Suppressor macrophage treated with lipopolysaccharide for 4 hours (primary cell): Measurements from ENCODE around the gene TMEM11.
"Not testable (repeated sequence)": the region's sequence is repeated elsewhere in the genome, so short reads cannot be mapped to it uniquely, and the experiment has no call there.

Experiments used
- DNase-seq: peaks from one replicate; pipeline ENCODE4 v3.0.0-alpha.2; 2020

Gene TMEM11

DNA sequence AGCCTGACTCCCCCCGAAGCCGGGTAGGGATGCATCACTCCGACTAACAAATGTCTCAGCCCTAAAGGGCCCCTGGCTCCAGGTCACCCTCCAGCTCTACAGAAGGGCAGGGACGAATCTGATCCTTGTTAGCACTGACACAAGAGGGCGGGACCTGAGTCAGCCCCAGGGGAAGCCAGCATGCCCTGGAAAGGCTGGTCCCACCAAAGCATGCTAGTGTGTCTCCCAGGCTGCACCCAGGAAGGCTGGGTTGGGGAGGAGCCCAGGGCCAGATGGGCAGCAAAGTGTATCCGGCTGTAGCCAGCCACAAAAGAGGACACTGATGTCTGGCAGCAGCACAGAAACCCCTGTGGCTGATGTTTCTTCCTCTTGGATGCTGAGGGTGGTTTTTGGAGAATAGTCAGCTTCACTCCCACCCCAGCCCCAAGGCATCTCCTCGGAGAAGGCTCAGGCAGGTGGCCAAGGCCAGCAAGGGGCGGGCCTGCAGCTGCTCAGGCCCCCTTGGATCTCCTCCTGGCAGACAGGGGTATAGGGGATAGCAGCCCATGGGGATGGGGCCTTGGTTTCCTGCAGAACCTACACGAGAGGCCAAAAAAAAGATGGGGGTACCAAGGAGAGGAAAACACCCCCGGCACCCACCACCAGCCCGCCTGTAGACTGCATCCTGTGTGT lies 28.2 kb upstream of the TMEM11 start:
- DNase-seq = no peak

DNA sequence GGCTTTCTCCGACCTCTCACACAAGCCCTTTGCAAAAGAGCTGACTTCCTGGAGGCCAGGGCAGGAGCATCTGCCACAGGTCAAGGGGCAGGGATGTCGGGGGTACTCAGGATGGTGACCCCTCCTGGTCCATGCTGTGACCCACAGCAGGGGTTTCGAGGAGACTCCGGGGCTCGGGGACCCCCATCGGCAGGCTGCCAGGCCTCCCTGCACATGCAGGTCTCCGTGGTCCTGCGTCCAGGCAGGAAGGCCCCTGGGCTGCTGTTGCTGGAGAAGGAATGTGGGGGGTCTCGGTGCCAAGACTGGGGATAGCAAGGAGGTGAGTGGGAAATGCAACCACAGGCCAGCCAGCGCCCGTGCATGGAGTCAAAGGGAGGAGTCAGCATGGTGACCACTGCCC lies 27.6 kb upstream of the TMEM11 start:
- DNase-seq = no peak

- DNase-seq = no peak
Measured at GRCh38 chr17:21240369-21241055, 26.6 kb upstream of the TMEM11 start.

GRCh38 chr17:21239680-21240368 lies 25.9 kb upstream of the TMEM11 start:
- peak; percentile 36 for DNase-seq

GRCh38 chr17:21235921-21236320 lies 22.0 kb upstream of the TMEM11 start:
- no peak for DNase-seq

DNA sequence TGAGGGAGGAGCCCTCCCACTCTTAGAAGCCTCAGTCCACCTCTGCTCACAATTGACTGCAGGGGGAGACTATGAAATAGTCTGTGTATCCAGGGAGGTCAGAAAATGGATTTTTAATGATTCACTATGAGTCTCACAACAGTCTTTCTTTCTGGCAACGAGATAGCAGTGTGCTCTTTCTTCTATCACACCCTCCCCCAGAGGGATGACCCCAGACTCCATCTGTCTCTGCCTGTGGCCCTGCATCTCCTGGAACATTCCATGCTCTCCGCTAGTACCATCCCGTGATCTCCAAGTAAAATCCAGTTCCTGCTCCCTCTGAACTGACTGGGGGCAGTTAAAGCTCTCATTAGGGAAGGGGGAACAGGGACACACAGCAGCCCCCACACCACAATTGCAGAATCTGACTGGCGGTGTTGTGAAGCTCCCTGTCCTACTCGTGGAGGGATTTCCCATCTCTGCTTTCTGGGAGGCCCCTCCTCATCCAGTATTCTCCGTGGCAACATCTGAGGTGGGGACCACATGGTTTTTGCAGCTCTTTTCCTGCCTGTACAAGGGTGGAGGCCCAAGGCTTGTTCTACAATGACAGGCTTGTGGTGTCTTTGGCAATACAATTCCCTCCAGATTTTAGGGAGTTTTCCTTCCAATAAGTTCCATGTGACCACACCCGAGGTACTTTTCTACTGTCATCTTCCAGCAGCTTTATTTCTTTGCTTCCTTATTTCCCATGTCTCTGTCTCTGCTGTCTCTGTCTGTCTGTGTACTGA lies 19.8 kb upstream of the TMEM11 start:
- no peak for DNase-seq

DNA sequence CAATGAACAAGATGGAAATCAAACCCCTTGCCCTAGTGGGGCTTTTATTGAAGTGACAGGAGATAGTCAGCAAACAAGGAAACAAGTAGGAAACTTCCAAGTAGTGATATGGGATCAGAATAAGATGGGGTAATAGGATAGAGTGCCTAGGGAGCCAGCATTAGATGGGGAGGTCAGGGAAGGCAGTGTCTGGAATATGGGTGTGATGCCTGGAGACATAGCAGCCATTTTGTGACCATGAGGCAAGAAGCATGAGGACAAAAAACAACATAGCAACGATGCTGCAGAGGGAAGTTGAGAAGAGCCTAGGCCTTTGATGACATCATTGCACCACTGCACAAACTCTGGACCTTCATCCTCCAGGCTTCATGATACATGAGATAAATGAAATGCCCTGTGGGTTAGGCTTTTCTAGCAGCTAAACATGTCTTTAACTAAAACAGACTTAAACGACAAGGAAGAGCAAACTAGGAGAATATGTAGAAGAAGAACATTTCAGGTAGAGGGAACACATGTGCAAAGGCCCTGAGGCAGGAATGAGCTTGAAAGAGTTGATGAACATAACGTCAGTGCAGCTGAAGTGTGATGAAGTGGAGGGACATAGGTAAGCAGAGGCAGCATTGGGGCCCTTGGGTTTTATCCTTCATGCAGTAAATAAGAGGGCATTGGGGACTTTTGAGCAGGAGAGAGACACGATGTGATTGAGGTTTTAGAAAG lies 18.2 kb upstream of the TMEM11 start:
- DNase-seq = no peak

- no peak for DNase-seq
Measured at GRCh38 chr17:21231533-21231932, 17.6 kb upstream of the TMEM11 start.

DNA sequence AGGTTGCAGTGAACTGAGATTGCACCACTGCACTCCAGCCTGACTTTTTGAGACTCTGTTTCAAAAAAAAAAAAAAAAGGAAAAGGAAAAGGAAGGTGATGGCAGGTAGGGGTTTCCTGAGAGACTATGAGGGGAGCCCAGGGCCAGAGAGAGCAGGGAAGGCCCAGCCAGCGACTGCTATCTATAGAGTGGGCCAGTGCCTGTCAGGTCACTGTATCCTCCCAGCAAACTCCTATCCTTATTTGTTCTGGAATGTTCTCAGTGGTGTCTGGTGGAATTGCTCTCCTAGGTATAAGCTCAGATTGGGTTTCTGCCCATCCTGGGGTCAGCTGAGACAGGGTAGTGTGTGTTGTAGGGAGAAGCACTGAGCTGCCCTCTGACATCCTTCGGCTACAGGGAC lies 14.9 kb upstream of the TMEM11 start:
- DNase-seq = no peak

- no peak for DNase-seq
Measured at GRCh38 chr17:21228111-21228510, 14.2 kb upstream of the TMEM11 start.

GRCh38 chr17:21227277-21227676 lies 13.3 kb upstream of the TMEM11 start:
- DNase-seq = not testable (repeated sequence)

GRCh38 chr17:21223086-21223485 lies 9.1 kb upstream of the TMEM11 start:
- DNase-seq = no peak

GRCh38 chr17:21218831-21219380 lies 4.9 kb upstream of the TMEM11 start:
- no peak for DNase-seq

- DNase-seq = no peak
Measured at GRCh38 chr17:21218101-21218500, 4.1 kb upstream of the TMEM11 start.

GRCh38 chr17:21217346-21217745 lies 3.4 kb upstream of the TMEM11 start:
- no peak for DNase-seq

DNA sequence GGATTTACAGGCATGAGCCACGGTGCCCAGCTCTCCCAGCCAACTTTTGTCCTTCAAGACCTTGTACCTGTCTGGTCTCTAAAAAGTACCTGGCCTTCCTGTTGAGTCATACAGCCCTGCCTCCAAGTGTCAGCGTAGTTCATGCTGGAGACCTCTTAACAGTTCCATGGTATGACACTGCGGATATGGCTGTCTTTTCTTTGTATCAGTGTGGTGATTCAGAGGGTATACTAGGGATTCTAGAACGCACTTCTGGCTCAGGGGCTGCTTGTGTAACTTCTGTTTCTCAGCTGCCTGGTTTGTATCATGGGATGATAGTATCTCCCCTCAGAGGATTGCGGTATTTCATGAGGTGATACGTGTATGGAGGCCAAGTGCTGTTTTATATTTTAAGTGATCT lies 2.0 kb upstream of the TMEM11 start:
- DNase-seq = peak; percentile 6

- DNase-seq = peak; percentile 9
Measured at GRCh38 chr17:21214777-21215541, 998 bp upstream of the TMEM11 start.

DNA sequence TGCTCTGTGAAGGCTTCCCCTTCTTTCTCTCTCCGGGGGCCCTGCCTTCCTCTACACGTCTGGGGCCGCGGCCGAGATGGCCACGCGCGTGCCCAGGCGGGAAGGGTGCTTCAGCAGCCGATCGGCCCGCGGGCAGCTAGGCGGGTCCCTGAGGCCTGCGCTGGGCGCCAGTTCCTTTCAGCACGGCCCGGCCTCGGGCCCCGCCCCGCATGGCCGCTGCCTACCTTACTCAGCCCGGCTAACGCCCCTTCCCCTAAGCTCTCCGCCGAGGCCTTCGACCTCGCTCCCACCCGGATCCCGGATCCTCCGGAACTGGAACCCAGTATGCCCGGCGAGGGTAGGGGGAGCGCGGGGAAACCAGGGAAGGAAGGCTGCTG lies 335 bp downstream of the TMEM11 start:
- DNase-seq = peak; percentile 62

GRCh38 chr17:21212826-21213637 lies 929 bp downstream of the TMEM11 start:
- DNase-seq = no peak

DNA sequence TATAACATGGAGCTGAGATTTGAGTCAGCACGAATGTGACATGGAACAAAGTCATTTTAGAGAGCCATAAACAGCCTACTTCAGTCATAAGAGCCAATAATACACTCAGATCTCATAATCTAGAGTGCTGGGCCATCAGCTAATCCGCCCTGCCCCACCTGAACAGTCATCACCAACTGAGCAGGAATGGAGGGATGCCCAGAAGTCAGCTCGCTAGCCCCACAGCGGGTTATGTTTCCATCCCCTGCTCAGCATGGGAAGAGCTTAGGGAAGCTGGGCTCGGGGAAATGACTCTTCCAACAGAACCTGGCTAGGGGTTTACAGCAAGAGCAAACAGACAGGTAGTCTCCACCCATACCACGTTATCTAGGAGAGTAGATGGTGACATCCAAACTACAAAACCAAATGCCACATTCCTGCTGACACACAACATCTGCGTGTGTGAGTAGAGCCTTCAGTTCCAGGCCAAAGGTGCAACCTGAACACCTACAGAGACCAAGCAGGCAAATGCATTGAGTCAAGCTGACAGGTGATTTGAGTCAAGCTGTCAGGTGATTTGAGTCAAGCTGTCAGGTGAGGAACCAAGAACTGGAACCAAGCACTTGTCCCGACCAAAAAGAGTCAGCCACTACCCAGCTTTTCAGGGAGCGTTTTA lies 2.0 kb downstream of the TMEM11 start:
- DNase-seq = no peak
